ENCODE measurements around the gene PHEX. TPM values are rescaled to one million over a fixed set of nuclear protein-coding genes. Genes with fewer than 3 reads are reported as not detected.

PHEX gene
- total RNA-seq, 1 donor from 2014 or later = 0.34 TPM

DNA sequence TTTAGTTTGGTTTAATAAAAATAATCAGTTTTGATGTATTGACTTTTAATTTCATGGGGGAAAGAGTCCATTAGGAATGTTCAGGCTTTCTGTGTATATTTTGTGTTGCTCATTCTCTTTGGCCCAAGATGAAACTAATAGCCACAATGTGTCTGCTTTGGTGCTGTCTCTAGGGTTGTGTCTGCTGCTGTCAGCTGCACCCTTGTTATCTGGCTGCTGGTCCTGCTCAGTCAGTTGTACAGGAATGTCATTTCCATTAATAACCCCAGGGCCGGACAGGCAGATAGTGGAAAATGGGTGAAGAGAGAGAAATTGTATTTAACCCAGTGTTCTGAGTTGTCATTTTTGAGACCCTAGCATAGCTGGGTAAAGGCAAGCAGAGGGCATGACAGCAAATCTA is 115.1 kb downstream of the PHEX start:
- intact Hi-C loops (cut with micrococcal nuclease) = no loop called here

DNA sequence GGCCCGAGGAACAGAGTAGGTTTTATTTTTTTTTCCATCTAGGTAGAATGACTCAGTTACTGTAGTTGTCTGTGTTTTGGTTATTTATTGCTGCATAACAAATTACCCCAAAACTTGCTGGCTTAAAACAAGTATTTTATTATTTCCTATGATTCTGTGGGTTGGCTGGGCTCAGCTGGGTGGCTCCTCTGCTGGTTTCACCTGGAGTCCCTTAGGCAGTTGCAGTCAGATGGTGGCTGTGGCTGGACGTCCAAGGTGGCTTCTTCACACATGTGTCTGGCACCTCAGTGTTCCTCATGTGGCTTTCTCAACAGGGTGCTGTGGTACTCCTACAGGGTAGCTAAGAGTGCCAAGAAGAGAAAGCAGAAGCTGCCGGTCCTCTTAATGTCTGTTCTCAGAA is 115.8 kb downstream of the PHEX start:
- intact Hi-C loops (cut with micrococcal nuclease) = no loop called here

DNA sequence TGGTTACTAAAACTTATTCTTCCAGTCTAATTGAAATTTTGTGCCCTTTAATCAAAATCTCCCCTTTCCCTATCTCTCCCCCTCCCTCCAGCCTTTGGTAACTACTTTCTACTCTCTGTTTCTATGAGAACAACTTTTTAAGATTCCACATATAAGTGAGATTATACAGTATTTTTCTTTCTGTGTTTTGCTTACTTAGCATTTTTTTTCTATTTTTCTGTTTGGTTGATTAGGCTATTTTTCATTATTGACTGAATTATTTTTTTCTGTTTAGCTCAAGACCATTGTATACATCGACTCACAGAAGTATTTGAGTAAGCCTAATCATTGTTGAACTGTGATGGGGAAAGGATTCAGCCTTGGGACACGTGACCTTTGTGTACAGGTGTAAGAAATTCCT is 116.4 kb downstream of the PHEX start:
- intact Hi-C loops (cut with micrococcal nuclease) = no loop called here

DNA sequence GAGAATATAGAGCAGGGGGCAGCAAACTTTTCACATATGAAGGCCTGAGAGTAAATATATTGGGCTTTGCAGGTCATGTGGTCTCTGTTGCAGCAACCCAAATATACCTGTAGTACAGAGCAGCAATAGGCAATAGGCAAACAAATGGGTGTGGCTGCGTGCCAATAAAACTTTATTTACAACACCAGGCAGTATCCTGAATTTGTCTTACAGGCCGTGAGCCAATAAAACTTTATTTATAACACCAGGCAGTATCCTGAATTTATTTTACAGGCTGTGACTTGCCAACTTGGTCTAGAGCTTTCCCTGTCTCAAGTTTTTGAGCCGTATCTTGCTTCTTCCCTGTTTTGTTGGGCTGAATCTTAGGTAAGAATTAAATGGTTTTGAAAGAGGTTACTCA is 118.2 kb downstream of the PHEX start:
- intact Hi-C loops (cut with micrococcal nuclease) = no loop called here

DNA sequence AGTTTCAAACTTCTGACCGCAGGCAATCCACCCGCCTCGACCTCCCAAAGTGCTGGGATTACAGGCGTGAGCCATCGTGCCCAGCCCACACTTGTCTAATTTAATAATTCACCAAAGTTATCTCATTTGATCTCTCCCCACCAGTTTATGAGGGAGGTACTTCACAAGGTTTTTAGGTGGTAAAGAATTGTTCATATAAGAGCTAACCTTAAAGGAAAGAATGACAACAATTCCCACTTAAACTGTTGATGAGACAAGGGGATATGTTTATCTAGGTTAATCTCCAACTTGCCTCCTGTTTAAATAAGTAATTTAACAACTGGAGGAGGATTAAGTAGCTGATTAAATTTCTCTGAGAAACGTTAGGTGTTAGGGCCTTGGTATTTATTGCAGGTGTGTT is 123.0 kb downstream of the PHEX start:
- intact Hi-C loops (cut with micrococcal nuclease) = no loop called here

DNA sequence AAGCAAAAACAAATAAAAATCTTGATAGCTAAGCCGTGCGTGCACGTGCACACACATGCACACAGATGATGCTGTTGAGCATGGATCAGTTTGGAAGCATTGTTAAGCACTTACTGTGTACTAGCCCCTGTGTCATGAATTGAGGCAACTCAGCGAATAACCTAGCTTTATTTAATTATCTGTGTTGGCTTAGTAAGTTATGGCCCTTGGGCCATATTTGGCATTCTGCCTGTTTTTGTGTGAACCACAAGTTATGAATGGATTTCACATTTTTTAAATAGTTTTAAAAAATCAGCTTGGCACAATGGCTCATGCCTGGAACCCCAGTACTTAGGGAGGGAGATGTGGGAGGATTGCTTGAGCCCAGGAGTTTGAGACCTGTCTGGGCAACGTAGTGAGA is 126.9 kb downstream of the PHEX start:
- intact Hi-C loops (cut with micrococcal nuclease) = no loop called here

DNA sequence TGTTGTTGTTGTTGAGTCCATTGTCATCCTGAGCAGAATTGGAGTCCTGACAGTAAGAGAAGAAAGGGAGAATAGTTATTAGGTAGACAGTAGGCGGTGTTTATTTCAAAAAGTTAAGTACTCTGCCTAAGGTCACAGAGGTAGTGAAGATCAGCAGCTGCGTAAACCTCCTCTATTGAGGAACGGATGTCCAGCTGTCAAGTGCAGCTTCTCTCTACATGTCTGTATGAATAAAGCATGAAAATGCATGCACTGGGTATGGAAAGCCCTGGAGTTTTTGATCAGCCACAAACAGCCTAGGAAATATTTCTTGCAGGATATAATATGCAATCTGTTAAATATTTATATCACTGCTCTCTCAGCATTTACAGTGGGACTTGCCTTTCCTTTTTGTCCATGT is 131.2 kb downstream of the PHEX start:
- intact Hi-C loops (cut with micrococcal nuclease) = no loop called here

DNA sequence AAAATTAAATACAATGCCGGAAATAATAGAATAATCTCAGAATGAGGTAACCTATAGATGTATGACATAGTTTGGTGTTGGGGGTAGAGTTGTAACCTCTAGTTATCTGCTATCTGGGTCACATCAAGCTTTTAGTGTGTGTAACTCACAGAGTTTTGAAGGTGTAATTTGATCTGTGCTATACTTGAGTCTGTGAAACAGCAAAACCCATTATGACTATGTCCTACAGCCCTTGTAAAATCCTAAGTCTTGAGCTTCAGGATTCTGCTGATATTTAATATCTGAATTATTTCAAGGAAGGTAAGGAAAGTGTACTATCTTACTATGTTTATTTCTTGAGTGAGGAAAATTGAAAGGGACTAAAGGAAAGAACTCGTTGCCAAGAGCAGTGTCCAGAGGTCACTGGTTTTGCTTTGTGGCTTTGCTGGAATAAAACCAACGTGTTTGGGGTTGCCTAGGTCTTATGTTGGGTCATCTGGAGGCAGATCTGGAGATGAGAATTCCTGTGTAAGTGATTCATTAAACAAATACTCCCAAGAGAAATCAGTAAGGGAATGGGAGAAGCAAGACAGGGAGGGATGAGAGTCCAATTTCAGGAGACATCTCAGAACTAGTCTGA is 132.8 kb downstream of the PHEX start:
- intact Hi-C loops (cut with micrococcal nuclease) = no loop called here

DNA sequence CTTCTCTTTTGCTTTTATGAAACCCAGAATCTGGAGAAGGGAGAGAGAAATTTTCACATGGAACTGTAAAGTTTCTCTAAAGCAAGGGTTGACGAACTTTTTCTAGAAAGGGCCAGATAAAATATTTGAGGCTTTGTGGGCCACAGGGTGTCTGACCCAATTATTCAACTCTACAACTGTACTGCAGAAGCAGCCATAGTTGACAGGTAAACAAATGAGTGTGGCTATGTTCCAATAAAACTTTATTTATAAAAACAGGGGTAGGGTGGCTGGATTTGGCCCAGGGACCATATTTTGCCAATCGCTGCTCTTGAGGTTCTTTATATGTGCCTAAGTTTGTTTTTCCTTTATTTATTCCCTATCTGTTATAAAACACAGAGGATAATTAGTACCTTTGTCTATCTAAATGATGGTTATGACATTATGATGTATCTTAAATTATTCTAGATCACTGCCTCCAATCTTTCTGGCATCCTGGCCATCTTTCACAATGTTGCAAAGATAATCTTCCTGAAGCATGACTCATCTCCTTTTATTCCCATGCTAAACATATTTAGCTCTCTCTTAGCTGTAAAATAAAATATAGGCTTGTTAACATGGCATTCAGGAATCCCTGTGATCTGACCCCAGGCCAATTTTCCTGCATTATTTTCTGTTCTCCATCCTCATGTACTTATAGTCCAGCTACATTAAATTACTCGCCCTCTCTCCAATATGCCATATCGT is 133.8 kb downstream of the PHEX start:
- intact Hi-C loops (cut with micrococcal nuclease) = no loop called here

DNA sequence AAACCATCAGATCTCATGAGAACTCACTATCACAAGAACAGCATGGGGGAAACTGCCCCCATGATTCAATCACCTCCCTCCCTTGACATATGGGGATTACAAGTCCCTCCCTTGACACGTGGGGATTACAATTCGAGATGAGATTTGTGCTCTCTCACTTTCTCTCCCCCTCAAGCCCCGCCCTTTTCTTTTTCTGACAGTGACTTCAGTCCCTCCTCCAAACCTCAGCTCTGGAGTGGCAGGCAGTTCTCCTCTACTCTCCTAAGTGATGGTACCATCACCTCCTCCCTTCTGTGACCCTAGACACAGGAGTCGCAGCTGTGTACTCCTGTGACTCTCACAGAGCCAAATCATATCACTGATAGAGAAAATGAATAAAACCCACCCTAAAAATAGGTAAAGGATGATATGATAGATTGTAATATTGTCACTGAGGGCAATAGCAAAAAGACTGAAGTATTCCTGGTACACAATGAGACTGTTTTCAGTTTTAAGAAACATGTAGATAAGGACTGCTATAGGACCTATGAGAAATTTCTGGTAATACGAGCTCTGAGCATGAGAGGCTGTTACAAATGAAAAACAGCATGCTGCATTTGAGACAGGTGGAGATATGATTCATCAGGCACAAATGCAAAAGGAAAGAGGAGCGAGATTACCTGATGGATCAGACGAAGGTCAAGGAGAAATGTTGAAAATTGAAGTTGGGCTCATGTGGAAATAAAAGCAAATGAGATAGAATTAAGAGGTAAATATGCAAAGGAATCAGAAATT is 139.3 kb downstream of the PHEX start:
- intact Hi-C loops (cut with micrococcal nuclease) = no loop called here

DNA sequence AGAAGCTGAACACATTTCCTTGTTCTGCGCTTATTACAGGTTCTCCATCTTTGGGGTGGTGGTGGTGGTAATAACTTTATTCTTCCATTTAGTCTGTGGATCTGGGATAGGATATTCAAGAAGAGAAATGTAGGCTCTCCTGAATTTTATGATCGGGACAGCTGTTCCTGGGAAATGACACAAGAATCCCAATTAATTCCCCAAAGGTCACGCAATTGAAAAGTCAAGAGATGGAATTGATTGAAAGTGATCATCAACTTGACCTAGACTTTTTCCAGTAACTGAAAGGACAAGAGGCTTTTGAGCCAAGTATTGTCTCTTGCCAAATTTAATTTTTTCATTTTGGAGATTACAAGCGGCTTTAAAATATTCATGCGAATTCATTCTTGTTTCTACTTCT is 141.8 kb downstream of the PHEX start:
- intact Hi-C loops (cut with micrococcal nuclease) = no loop called here

DNA sequence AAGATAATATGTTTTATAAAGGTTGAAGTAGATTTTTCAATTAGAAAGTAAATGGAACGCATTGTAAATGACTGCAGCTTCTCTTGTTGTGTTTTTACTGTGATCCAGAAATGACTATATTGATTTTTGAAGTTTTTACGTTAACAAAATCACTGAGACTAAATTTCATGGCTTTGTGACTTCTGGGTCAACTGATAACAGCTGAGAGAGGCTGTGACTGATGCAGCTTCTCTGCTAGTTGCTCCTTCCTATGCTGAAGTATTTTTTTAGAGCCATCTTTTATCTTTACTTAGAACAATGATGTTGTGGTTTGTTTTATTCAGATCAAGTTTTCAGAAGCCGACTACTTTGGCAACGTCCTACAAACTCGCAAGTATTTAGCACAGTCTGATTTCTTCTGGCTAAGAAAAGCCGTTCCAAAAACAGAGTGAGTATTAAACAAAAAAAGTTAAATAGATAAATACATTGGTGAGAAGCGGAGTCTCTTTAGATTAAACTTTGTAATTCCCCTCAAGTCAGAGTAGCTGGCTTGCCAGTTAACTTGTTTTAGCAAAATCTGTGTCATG is 145.9 kb downstream of the PHEX start:
- intact Hi-C loops (cut with micrococcal nuclease) = no loop called here

DNA sequence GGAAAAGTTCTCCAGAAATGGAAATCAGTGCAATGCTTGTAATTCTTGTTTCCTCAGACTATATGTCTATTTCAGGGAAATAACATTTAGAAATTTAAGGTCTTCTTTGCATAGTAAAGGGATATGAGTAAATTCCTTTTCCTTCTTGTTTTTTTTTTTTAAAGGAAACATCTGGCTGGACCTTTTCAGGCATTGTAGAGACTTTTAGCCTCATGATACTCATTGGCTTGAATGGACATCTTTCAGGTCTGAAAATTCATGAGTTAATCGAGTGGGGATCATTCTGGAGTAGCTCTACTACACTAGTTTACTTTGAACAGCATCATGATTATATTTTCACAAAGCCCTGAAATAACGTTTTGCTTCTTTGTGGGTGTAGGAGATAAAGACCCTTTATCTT is 152.0 kb downstream of the PHEX start:
- intact Hi-C loops (cut with micrococcal nuclease) = no loop called here

DNA sequence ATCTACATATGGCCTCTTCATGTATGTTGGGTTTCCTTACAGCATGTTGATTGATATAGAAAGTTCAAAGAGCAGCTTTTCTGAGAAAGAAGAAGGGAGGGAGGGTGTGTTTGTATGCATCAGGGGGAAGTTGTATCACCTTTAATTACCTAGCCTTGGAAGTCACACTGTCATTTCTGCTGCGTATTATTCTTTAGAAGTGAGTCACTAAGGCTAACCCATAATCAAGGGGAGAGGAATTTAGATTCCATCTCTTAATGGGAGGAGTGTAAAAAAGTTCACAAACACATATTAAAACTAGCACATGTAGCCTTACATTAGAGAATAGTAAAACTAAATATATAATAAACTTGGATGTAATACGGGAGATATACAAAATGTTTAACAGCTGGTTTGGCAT is 154.0 kb downstream of the PHEX start:
- intact Hi-C loops (cut with micrococcal nuclease) = no loop called here

DNA sequence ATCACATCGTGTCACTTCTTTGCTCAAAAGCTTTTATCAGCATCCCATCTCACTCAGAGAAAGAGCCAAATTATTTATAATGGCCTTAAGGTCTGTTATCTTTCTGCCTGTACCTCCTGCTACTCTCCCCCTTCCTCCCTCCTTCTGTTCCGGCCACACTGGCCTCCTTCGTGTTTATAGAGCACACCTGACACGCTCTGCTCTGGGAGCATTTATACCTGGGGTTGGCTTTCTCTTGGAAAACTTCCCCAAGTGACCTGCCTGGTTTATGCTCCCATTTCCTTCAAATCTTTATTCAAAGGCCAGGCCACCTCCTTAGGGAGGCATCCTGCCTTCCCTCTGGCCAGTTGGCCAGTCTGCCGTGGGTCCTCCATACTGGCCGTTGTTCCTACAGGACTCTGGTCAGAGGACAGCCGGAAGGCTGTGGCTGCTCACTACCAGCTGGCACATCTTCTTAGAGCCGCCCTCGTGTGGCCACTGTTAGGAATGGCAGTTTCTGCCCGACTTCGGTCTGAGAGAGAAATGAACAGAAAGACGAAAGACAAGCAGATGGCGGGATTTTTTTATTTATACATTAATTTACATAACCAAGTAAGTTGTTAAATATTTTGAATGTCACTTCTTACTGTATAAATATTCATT is 160.4 kb downstream of the PHEX start:
- intact Hi-C loops (cut with micrococcal nuclease) = loop anchor here (1.0 kb wide), 3 partner anchors 56 to 353 kb away; partner anchors contain the start of gene MBTPS2

DNA sequence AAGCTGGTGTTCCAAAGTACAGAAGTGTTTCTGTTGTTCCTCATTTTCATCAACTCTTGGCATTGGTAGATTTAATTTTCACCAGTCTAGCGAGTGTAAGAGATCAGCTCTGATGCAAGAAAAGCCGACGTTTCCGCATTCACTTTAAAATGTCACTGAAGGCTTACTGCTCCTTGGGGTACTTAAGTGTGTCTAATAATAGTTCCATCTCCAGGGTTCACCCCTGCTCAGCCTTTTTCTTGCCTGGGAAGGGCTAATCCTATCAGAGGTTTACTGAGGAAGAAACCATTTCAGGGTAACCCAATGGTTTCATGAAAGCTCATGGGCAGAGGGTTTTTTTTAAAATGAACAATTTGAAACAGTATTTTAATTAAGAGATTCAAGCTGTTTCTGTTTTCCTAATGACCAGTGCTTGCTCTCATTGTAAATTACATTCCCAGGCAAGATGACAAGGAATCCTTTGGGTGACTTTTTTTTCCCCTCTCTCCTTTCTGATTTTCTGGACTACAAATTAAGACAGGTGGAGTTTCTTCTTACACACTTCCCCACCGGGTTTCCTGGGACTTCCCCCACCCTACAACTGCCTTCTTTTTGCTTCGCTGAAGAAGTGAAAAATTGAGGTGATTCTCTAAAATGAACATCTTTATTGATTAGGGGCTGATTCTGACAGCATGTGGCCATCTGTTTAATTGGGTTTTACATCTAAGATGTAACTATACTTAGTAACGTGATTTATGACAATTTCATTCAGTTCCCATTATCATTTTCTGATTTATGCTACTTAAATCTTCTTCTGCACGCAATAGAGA is 161.9 kb downstream of the PHEX start:
- intact Hi-C loops (cut with micrococcal nuclease) = no loop called here

DNA sequence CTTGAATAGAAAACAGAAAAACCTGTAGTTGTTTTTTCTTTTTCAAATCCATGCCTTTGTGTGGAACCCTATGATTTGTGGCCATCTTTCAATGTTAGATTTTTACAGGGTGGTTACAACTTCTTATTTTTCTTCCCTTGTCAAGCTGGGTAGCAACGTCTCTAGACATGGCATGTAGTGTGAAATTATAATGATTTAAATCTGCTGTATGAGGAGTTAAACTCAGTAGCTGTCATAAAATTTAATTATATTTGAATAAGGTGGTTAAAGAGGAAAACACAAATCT is 162.5 kb downstream of the PHEX start:
- intact Hi-C loops (cut with micrococcal nuclease) = no loop called here

DNA sequence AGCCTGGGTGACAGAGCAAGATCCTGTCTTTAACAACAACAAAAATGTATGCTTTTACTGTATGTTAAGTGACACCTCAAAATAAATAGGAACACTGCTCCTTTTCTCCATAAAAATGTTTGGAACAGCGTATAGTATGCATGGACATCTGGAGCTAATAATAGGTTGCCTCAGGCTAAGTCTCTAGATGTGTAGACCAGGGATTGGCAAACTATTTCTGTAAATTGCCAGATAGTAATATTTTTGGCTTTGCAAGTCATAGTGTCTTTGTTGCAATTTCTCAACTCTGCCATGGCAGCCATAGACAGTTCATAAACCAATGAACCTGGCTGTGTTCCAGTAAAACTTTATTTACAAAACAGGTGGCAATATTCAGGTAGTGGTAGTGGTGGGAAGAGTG is 164.0 kb downstream of the PHEX start:
- intact Hi-C loops (cut with micrococcal nuclease) = no loop called here

DNA sequence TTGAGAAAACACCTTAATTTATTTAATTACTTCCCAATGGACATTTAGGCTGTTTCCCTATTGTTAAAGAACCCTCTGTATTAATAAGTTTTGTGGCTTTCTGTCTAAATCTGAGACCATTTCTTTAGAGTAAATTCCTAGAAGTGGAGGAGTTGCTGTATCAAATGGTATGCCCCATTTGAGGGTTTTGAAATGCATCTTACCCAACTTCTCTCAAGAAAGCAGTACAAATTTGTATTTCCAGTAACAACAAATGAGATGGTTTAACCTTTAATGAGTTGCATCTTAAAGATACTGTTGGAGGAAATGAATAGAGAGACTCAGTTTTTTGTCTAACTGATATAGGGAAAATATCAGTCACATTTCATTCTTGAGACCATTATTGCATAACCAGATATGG is 170.1 kb downstream of the PHEX start:
- intact Hi-C loops (cut with micrococcal nuclease) = no loop called here

DNA sequence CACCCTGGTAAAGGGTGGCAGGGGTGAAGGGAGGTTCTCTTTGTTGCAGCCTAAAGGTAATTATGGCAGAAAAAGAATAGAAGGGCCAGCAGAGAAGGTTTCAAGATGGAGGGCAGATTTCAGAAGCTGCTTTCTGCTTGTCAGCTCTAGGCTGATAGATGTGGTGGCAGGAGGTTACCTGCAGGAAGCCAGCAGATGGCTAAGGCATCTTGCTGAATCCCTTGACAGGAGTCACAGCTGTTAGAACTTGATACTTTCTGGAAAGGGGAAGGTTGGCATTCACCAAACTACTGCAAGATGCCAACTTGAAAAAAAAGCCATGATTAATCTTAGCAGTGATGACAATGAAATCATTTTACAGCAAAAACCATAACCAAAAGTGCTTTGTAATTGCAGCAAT is 171.1 kb downstream of the PHEX start:
- intact Hi-C loops (cut with micrococcal nuclease) = no loop called here

DNA sequence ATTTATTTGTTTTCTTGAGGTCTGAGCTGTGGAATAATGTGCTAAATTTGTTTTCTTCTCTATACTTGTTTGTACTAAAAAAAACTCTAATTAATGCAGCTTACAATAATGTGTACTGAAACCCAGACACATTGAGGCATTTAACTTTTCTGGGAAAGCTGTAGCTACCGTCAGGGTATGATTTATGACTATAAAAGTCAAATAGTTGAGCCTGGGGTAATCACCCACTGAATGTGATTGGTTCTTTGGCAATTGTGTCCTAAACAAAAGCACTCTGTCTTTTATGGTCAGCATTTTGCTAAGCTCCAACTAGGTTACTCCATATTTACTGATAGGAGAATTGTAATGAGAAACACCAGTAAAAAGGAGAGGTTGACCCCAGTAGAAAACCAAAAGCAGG is 174.7 kb downstream of the PHEX start:
- intact Hi-C loops (cut with micrococcal nuclease) = no loop called here
